Measurements from ENCODE around the gene MCC.

- no peak for TF ChIP-seq POLR2AphosphoS5 (IDR thresholded peaks at IDR 0.05)
- TF ChIP-seq CTCF (IDR thresholded peaks at IDR 0.05) = no peak
Measured at GRCh38 chr5:113151641-113152379, 336.4 kb downstream of the MCC start.

Measured in breast epithelium (tissue), 3 donors.